ENCODE data around the gene CHST9.
"Not testable (repeated sequence)": the region's sequence is repeated elsewhere in the genome, so short reads cannot be mapped to it uniquely, and the experiment has no call there.

Gene CHST9

DNA sequence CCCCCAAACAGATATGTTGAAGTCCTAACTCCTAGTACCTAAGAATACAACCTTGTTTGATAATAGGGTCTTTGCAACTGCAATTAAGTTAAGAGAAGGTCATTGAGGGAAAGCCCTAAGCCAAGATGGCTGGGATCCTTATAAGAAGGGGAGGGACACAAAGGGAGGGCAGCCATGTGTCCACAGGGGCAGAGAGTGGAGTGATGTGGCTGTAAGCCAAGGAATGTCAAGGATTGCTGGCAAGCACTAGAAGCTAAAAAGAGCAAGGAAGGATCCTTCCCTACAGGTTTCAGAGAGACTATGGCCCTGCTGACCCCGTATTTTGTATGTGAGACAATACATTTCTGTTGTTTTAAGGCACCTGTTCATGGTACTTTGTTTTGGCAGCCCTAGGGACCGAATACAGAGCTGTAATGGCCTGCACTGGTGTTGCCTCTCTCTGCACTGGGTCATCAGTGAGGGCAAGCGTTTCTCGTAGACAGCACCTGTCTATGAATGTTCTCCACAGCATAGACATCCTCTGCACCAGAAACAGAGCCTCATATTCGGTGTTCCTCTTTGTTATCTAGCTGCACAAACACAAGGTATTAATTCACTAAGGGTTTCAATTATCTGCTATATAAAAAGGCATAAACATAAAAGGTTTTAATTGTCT lies 244.2 kb downstream of the CHST9 start:
- no peak overlapping the region for H3K27ac Mint-ChIP-seq
- H3K9me3 Mint-ChIP-seq, result no peaks in the 10 kb centered on the region

DNA sequence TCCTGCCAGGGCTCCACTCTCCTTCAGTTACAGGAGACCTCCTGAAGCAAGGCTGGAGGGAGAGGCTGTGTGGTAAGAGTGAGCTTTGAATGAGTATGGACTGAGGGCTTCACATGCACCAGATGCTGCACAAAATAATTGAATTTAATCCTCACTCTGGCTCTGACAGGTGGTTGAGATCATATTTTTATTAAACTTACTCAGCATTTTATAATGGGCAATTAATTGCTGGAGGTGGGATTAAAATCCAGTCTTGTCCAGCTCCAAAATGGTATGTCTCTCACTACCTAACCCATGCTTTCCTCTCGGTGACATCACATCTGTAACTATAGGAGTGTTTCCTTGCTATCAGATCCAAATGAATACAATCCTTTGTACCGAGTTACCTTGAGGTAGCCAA lies 253.4 kb downstream of the CHST9 start:
- Mint-ChIP-seq H3K27ac (no peak overlapping the region), H3K4me3 (no peak overlapping the region), H3K4me1 (no peaks in the 10 kb centered on the region), H3K27me3 (no peaks in the 10 kb centered on the region), H3K36me3 (no peaks in the 10 kb centered on the region), H3K9me3 (peaks cover 3 to 5% of the 10 kb centered on the region in 2 donors)
- DNase-seq (no peak), ATAC-seq (replicated peaks) (no peak)

More for the DNA sequence above, 244.2 kb downstream of the CHST9 start:
- ATAC-seq (replicated peaks) (no peak), DNase-seq (no peak)
- Mint-ChIP-seq H3K4me1 (no peaks in the 10 kb centered on the region), H3K27me3 (no peaks in the 10 kb centered on the region), H3K36me3 (no peaks in the 10 kb centered on the region), H3K4me3 (no peak overlapping the region)

DNA sequence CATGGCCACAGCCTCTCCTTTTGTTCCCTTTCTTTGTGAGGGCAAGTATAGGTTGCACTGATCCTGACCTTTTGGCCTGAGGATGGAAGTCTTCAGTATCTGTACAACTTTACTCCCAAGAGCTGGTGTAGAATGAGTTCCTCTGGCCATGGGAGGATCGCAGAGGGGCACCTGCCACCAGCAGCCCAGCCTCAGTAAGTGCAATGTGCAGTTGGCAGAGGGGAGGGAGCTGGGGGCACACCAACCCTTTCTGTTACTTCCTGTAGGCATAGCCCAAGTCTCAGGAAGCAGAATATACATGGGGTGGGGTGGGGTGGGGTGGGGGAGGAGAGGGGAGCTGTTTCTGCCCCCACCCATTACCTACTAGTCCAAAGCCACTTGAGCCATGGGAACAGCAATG lies 254.5 kb downstream of the CHST9 start:
- H3K36me3 Mint-ChIP-seq, result no peaks in the 10 kb centered on the region
- H3K9me3 Mint-ChIP-seq, result peaks cover 3 to 5% of the 10 kb centered on the region in 2 donors
- DNase-seq (no peak), ATAC-seq (replicated peaks) (no peak)
- no peaks in the 10 kb centered on the region for H3K27me3 Mint-ChIP-seq
- H3K4me3 Mint-ChIP-seq, result no peak overlapping the region
- no peak overlapping the region for H3K27ac Mint-ChIP-seq
- no peaks in the 10 kb centered on the region for H3K4me1 Mint-ChIP-seq

DNA sequence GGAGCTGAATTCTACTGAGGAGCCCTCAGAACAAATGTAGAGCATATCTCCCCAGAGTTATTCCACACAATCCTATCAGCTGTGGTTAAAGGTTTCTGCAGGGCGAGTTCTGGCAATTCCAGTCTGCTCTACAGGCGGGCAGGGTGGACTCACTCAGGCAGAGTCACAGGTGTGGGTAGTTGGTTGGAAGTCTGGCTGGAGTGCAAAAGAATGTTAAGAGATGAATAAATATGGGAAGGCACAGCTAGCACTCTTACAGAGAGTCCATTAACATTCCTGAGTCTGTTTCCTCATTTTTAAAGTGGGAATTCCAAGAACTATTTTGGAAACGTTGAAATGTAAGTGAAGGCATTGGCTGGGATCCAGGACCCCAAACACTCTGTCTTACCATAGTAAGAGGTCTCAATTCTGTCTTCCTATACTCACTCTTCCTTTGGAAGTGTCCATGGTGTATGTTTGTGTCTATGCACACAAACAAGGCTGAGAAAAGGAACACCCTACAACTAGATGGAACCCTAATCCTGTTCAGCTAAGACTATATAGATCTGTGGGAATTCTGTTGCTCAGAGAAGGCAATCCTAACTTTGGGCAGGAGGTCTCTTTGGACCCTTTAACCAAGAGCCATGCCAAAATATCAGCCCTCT lies 256.3 kb downstream of the CHST9 start:
- no peak overlapping the region for H3K4me3 Mint-ChIP-seq
- ATAC-seq (replicated peaks) (no peak), DNase-seq (no peak)
- H3K4me1 Mint-ChIP-seq, result no peaks in the 10 kb centered on the region
- peaks cover 1 to 6% of the 10 kb centered on the region in 2 donors for H3K9me3 Mint-ChIP-seq
- H3K27me3 Mint-ChIP-seq, result no peaks in the 10 kb centered on the region
- no peaks in the 10 kb centered on the region for H3K36me3 Mint-ChIP-seq
- H3K27ac Mint-ChIP-seq, result no peak overlapping the region

DNA sequence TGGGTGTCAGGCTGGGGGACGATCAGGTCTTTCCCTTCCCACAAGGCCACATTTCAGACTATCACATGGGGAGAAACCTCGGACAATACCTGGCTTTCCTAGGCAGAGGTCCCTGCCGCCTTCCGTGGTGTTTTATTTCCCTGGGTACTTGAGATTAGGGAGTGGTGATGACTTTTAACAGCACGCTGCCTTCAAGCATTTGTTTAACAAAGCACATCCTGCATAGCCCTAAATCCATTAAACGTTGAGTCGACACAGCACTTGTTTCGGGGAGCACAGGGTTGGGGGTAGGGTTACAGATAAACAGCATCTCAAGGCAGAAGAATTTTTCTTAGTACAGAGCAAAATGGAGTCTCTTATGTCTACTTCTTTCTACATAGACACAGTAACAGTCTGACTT lies 257.3 kb downstream of the CHST9 start:
- not testable (repeated sequence) for H3K9me3 Mint-ChIP-seq; H3K36me3 Mint-ChIP-seq; ATAC-seq (replicated peaks); H3K4me1 Mint-ChIP-seq; H3K4me3 Mint-ChIP-seq; H3K27ac Mint-ChIP-seq; H3K27me3 Mint-ChIP-seq; DNase-seq

DNA sequence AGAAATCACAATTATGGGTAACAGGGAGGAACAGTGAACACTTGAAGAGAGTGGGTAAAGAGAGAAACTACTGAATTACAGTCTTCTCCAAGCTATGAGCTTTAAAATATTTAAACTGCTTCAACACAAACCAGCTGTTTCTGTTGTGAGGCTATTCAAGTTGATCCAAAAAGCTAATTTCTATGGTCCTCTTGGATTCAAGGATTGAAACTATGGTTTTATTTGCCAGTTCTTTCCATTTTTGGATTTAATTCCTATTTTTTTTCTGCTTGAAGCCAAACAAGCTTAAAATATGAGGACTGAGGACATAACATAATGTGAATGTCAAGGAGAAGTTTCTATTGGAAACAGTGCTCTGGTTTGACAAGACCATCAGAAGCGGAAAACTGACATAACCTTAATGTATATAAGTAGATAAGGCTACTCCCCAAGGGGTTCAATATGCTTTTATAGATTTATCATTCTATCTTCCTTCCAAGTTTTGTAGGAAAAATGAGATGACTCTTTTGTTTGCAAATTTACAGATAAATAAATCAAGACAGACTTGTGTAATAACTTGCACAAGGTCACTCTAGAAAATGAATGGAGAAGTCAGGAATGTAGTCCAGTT lies 258.9 kb downstream of the CHST9 start:
- H3K27me3 Mint-ChIP-seq, result peaks cover 0 to 4% of the 10 kb centered on the region in 2 donors
- ATAC-seq (replicated peaks) (no peak), DNase-seq (no peak)
- peaks cover 0 to 2% of the 10 kb centered on the region in 2 donors for H3K9me3 Mint-ChIP-seq
- H3K36me3 Mint-ChIP-seq, result no peaks in the 10 kb centered on the region
- H3K4me1 Mint-ChIP-seq, result no peaks in the 10 kb centered on the region
- H3K4me3 Mint-ChIP-seq, result no peak overlapping the region
- no peak overlapping the region for H3K27ac Mint-ChIP-seq

DNA sequence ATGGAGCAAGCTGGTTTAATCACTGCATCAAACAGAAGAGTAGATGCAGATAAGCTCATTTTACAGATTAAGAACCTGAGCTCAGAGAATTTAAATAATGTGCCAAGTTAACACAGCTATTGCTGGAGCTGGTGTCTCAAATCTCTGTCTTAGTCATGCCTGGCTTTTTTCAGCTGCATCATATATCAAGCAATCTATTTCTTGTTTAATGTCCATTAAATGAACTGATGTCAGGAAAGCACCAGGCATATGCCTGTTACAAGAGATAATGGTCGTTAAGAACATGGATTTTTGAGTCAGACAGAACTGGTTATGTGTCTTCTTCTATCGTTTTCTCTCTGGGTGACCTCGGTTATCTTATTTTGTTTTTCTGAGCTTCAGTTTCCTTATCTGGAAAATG lies 259.8 kb downstream of the CHST9 start:
- no peak overlapping the region for H3K4me3 Mint-ChIP-seq
- peaks cover 0 to 2% of the 10 kb centered on the region in 2 donors for H3K9me3 Mint-ChIP-seq
- no peaks in the 10 kb centered on the region for H3K36me3 Mint-ChIP-seq
- peaks cover 0 to 4% of the 10 kb centered on the region in 2 donors for H3K27me3 Mint-ChIP-seq
- ATAC-seq (replicated peaks), result no peak
- no peak overlapping the region for H3K27ac Mint-ChIP-seq
- H3K4me1 Mint-ChIP-seq, result no peaks in the 10 kb centered on the region
- DNase-seq, result no peak

DNA sequence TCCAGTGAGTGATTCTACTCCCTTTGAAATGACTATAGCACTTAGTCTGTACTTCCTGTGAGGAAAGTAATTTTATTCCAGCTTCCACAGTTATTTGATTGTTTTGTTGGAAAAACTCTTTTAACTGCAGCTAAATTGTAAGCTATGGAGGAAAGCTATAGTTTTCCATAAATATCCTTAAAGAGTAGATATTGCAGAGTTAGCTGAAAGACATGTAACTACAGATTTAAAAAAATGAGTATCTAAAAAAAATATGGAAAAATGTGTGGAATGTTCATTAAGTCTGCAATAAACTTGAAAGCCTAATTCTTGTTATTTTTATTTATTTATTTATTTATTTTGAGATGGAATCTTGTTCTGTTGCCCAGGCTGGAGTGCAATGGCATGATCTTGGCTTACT lies 262.8 kb downstream of the CHST9 start:
- ATAC-seq (replicated peaks), result no peak
- H3K4me3 Mint-ChIP-seq, result no peak overlapping the region

DNA sequence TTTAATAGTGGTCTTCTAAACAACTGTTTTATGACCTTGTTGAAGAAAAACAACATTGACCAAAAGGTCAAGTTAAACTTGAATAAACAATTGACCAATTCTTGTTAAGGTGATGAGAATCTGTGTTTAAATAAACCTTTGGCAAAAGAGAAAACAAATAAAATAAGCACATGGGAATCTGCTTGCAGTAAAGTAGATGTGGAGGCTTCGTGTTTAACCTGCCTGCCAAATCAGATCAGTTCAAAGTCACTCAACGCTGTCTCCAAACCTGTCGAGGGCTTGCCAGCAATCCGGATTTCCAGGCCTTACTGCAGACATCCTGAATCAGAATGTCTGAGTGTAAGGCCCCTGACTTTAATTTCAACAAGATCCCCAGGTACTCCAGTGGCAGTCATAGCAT lies 264.5 kb downstream of the CHST9 start:
- no peak overlapping the region for H3K27ac Mint-ChIP-seq
- ATAC-seq (replicated peaks), result no peak
- no peaks in the 10 kb centered on the region for H3K36me3 Mint-ChIP-seq
- no peaks in the 10 kb centered on the region for H3K4me1 Mint-ChIP-seq
- H3K27me3 Mint-ChIP-seq, result peaks cover 0 to 4% of the 10 kb centered on the region in 2 donors
- DNase-seq, result no peak
- peaks cover 0 to 2% of the 10 kb centered on the region in 2 donors for H3K9me3 Mint-ChIP-seq
- H3K4me3 Mint-ChIP-seq, result no peak overlapping the region

More for the DNA sequence above, 262.8 kb downstream of the CHST9 start:
- DNase-seq, result no peak
- Mint-ChIP-seq H3K27ac (no peak overlapping the region), H3K27me3 (peaks cover 0 to 4% of the 10 kb centered on the region in 2 donors), H3K9me3 (peaks cover 0 to 2% of the 10 kb centered on the region in 2 donors), H3K36me3 (no peaks in the 10 kb centered on the region), H3K4me1 (no peaks in the 10 kb centered on the region)

DNA sequence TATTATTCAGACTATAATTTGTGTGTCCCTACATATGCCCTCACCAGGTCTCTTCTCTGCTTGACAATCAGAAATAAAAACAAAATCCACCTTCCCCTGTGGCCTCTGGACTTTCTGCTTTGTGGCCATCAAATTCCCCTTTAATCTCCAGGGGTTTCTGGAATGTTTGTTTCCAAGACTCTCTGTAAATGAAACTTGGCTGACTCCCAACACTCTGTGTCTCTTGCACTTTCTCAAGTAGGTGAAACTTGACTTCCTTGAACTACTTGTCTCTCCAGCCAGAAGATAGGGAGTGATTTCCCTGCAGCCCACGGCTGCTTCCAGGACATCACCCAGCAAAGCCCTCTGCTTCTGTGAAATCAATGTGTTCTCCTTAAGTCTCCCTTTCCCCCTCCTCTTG lies 265.5 kb downstream of the CHST9 start:
- no peaks in the 10 kb centered on the region for H3K36me3 Mint-ChIP-seq
- H3K27ac Mint-ChIP-seq, result no peak overlapping the region
- ATAC-seq (replicated peaks) (no peak), DNase-seq (no peak)
- H3K4me1 Mint-ChIP-seq, result no peaks in the 10 kb centered on the region
- peaks cover 0 to 2% of the 10 kb centered on the region in 2 donors for H3K9me3 Mint-ChIP-seq
- H3K27me3 Mint-ChIP-seq, result peaks cover 0 to 4% of the 10 kb centered on the region in 2 donors
- no peak overlapping the region for H3K4me3 Mint-ChIP-seq

DNA sequence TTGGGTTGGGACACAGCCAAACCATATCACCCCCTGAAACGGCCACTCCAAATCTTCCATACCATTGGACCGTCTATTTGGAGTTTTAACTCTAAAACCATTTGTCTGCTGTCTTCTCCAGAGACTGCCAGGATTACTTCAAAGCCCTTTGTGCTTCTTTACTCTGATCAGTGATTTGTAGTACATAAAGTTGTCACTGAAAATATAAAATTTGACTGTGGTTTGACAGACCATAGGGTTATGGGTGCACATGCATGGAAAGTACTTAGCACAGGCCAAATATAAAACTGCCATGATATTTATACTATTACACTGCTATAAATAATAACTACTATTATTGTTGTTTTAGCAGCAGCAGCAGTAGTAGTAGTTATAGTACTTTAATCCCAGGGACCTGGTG lies 265.9 kb downstream of the CHST9 start:
- peaks cover 0 to 3% of the 10 kb centered on the region in 2 donors for H3K9me3 Mint-ChIP-seq

DNA sequence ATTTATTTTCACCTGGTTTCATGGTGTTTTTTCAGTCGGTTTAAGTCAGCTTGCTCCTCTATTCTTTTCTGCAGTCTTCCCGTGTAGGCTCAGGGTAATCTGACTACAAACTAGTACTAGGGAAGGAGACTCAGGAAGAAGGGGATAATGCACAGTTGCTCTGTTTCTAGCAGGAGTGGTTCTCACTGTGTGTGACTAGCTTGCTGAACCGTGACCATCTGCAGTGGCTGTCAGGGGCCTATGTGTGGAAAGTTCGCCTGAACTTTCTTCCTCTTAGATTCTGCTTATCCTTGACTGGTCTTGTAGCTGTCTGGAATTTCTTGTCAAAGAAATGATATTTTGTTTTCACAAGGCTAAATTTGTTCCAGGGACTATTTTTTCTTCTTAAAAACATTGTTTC lies 273.3 kb downstream of the CHST9 start:
- peaks cover 0 to 5% of the 10 kb centered on the region in 2 donors for H3K9me3 Mint-ChIP-seq
- H3K4me3 Mint-ChIP-seq, result no peak overlapping the region
- H3K27ac Mint-ChIP-seq, result no peak overlapping the region
- no peaks in the 10 kb centered on the region for H3K4me1 Mint-ChIP-seq
- H3K27me3 Mint-ChIP-seq, result peaks cover 0 to 6% of the 10 kb centered on the region in 2 donors
- DNase-seq (no peak), ATAC-seq (replicated peaks) (no peak)
- no peaks in the 10 kb centered on the region for H3K36me3 Mint-ChIP-seq

More for the DNA sequence above, 265.9 kb downstream of the CHST9 start:
- no peak for ATAC-seq (replicated peaks)
- no peak overlapping the region for H3K27ac Mint-ChIP-seq
- H3K4me1 Mint-ChIP-seq, result no peaks in the 10 kb centered on the region
- no peak overlapping the region for H3K4me3 Mint-ChIP-seq
- H3K27me3 Mint-ChIP-seq, result peaks cover 0 to 4% of the 10 kb centered on the region in 2 donors
- DNase-seq, result no peak
- no peaks in the 10 kb centered on the region for H3K36me3 Mint-ChIP-seq

DNA sequence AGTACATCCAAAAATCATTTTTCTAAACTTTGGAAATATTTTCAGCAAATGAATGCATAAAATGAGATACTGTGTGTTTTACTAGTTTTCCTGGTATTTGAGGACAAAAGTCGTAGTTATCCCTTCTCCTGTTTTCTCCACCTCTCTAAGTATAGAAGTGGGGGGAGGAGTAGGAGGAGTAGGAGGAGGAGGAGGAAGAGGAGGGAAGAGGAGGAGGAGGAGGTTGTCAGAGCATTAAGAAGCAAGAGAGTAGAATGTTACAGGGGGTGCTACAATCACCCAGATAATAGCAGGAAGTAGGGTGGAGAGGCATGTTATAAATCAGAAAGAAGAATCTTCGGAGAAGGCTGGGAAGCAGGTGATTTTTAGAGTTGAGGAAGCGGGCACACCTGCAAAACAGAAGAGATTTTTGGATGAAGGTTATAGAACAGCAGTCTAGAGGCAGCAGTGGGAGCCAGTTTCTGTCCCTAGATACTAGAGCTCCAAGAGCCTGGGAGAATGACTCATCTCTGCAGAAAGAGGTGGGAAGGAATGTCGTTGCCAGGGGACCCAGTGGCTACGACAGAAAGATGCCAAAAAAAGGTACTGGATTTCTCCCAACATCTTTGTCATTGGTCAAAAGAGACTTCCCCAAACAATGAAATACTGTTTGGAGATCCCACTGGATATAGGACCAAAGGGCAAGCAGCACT lies 275.4 kb downstream of the CHST9 start:
- H3K36me3 Mint-ChIP-seq, result no peaks in the 10 kb centered on the region
- peaks cover 0 to 6% of the 10 kb centered on the region in 2 donors for H3K27me3 Mint-ChIP-seq
- no peak overlapping the region for H3K27ac Mint-ChIP-seq
- no peak for DNase-seq
- ATAC-seq (replicated peaks), result no peak
- no peaks in the 10 kb centered on the region for H3K4me1 Mint-ChIP-seq
- no peak overlapping the region for H3K4me3 Mint-ChIP-seq
- H3K9me3 Mint-ChIP-seq, result peaks cover 0 to 7% of the 10 kb centered on the region in 2 donors

DNA sequence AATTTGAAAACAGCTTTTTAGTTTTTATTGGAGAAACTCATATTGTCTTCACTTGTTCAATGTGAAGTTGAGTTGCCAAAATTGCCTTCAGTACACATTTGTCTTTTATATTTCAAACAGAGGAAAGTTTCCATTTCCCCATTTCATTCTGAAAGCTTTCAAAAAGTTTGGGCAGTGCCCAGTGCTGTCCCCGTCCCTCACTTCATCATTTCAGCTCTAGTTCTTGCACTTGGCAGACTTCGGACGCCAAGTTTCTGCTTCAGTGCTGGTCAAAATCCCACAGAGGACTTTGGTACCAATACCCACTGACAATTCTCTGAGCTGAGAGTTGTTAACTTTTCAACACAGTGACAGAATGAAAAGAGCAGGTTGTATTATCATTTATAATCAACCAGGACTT lies 276.2 kb downstream of the CHST9 start:
- Mint-ChIP-seq H3K36me3 (no peaks in the 10 kb centered on the region), H3K27ac (no peak overlapping the region), H3K4me3 (no peak overlapping the region), H3K27me3 (peaks cover 0 to 6% of the 10 kb centered on the region in 2 donors), H3K9me3 (peaks cover 5 to 12% of the 10 kb centered on the region in 2 donors), H3K4me1 (no peaks in the 10 kb centered on the region)
- DNase-seq (no peak), ATAC-seq (replicated peaks) (no peak)
